HG03064 (cell line): ENCODE measurements around the gene TRAP1.
"Not testable (repeated sequence)": the region's sequence is repeated elsewhere in the genome, so short reads cannot be mapped to it uniquely, and the experiment has no call there.

Source experiments
- ATAC-seq: cut with Tn5 transposase; IDR thresholded peaks from one replicate; pipeline ENCODE4 v1.9.1; 2021; ENCODE audit warnings: low read depth; ENCODE audit not compliant: unreplicated experiment

TRAP1 gene

GRCh38 chr16:3715430-3715829 is 1.9 kb downstream of the TRAP1 start:
- ATAC-seq: no peak

GRCh38 chr16:3714378-3714777 is 2.9 kb downstream of the TRAP1 start:
- ATAC-seq: not testable (repeated sequence)

DNA sequence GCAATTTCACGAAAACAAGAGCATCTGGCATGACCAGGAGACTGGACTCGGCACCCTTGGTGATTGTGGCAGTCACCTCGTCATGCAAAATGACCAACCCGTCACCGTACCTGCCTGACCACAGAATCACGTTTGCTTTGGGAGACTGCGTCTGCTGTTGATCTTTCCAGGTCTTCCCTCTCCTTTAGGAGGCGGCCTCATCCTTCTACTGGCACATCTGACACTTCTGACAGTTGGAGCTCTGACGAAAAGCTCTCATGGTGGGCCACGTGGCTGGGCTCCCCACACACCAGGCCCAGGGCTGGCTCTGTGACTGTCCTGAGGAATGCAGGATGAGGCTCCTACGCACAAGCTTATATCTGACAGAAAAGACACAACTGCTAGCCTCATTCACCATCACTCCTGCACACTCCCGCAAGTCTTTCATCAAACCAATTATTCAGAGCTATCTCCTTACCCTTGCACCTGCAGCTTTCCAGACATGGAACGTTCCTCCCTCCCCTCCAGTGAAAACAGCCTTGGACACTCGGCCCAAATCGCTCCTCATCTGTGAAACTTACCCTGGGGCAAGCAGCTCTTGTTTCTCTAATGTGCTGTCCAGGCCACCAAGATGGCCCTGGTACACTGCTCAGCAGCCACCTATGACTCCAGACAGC is 3.6 kb downstream of the TRAP1 start:
- ATAC-seq: no peak

- ATAC-seq: no peak
These were observed 4.4 kb downstream of the TRAP1 start for GRCh38 chr16:3712861-3713372.

DNA sequence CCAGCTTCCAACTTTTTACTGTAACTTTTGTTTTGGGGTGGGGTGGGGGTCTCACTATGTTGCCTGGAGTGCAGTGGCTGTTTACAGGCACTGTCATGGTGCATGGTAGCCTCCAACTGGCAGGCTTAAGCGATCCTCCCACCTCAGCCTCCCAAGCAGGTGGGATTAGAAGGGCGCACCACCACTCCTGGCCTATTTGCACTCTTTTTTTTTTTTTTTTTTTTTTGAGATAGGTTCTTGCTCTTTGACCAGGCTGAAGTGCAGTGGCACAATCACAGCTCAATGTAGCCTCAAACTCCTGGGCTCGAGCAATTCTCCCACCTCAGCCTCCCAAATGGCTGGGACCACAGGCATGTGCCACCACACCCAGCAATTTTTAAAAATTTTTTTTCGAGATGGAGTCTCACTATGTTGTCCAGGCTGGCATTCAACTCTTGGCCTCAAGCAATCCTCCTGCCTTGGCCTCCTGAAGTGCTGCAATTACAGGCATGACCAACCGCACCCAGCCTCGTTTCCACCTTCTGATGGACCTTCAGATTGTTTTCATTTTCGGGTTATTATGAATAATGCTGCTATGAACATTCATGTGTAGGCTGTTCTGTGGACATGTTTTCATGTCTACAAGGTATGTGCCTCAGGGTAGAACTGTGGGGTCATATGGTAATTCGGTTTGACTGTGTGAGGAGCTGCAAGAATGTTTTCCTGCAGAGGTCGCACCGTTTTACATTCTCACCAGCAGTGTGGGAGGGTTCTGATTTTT is 10.9 kb downstream of the TRAP1 start:
- ATAC-seq: no peak

DNA sequence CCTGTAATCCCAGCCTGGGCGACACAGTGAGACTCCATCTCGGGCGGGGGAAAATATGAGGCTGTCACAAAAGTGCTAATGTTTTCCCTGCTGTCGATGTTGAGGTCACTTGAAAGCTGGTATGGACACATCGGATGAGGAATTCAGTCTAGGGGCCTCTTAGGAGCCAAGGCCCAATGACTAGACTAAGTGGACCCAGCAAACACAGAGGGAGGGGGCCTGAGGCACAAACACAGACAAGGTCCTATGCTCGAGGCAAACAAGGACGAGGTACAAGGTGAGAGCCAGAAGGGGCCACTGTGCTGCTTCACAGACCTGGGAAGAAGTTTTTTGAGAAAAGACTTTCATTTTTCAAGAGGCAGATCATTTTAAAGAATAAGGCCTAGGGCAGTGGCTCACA is 15.2 kb downstream of the TRAP1 start:
- no peak for ATAC-seq

- no peak for ATAC-seq
These were observed 15.8 kb downstream of the TRAP1 start for GRCh38 chr16:3701531-3701930.

DNA sequence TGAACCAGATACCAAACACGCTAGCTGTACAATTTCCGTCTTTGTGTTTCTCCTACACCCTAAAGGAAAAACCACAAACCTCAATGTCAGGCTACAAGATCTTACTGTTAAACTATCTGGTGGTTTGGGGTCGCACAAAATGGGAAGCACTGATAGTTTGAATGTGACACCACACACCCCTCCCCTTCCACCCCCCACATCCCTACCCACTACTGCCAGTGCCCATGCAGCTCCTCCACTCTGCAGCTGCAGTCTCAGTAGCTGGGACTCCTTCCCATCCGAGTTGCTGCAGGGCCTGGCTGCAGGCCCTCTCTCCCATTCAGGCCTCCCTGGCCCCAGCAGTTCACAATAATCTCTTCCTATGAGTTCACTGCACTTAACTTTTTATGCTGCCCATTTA is 18.4 kb downstream of the TRAP1 start:
- no peak for ATAC-seq

GRCh38 chr16:3696425-3697218 is 20.7 kb downstream of the TRAP1 start:
- no peak for ATAC-seq

- no peak for ATAC-seq
These were observed 21.5 kb downstream of the TRAP1 start for GRCh38 chr16:3695610-3696369.

- ATAC-seq: no peak
These were observed 23.3 kb downstream of the TRAP1 start for GRCh38 chr16:3694051-3694450.

- ATAC-seq: no peak
These were observed 25.6 kb downstream of the TRAP1 start for GRCh38 chr16:3691761-3692160.

GRCh38 chr16:3690980-3691720 is 26.2 kb downstream of the TRAP1 start:
- ATAC-seq: no peak

DNA sequence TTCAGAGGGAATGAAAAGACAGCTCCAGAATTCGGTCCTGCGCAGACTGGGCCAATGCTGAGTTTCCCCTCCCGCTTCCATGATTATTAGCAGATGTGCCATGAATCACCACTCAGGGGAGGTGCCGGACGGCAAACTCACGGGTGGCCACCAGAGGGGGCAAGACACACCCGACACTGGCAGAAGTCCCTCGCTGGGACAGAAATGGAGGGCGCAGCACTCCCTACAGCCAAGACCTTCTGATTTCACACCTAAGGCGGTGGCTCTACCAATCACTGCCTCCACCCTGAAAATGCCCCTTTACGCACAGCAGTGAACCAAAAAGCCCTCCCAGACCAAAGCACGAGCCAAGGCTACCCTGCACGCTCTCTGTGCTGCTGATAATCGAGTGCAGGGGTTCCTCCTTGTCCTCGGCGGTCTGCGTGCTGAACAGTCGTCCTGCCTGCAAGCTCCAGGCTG is 26.8 kb downstream of the TRAP1 start:
- no peak for ATAC-seq

DNA sequence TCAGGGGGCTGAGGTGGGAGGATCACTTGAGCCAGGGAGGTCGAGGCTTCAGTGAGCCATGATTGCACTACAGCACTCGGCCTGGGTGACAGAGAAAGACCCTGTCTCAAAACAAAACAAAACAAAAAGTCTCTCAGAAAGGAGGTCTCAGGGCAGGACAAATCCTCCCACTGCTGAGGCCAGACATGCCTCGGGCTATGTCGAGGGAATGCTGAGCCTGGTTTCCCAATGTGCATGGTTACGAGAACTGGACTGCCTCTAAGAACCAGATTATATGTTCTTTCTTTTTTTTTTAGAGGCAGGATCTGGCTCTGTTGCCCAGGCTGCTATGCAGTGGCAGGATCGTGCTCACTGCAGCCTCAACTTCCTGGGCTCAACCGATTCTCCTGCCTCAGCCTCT is 27.6 kb downstream of the TRAP1 start:
- ATAC-seq: no peak

DNA sequence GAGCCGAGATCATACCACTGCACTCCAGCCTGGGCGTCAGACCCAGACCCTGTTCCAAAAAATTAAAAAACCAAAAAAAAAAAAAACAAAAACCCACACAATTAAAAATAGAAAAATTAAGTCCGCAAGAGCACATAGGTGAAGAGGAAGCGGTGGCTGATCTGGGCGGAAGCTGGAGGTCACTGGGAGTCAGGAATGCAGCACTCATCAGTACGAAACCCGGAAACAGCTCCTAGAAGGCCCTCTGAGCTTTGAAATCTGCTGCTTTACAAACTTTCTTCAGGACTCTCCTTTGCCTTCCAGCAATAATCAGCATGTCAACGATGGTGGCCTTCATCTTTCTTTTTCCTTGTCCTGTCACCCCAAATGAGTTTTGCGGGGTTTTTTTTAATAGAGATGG is 29.5 kb downstream of the TRAP1 start:
- ATAC-seq: no peak

- no peak for ATAC-seq
These were observed 30.3 kb downstream of the TRAP1 start for GRCh38 chr16:3687021-3687420.

DNA sequence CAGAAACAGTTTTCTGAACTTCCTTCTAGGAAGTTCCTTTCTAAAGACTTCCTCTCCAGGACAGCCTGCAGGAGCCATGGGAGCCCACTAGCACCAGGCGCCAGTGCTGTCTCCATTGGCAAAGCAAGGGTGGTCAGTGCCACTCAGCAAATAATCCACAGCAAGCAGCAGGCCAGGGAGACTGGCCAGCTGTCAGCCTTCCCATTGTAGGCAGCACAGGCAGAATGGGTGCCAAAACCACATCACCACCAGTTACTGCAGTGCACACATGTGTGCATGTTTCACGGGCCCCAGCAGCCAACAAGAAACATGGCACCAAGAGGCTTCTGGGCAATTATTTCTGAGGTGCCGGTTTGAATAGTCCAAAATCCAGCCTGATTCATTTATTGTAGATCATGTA is 36.1 kb downstream of the TRAP1 start:
- no peak for ATAC-seq

DNA sequence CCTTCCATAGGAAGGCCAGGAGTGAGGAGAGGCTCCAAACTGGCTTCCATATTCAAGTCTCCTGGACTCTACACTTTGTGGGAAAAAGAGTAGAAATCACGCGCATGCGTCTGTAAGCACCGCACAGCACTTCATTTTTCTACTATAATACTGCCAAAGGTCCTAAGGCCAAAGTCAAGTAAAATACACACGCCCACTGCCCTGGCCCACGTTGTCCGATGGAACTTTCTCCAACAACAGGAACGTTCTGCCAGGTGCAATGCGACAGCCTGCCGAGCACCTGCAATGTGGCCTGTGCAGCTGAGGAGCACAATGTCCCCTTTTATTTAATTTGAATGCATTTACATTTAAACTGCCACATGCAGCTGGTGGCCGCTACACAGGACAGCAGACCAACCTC is 39.3 kb downstream of the TRAP1 start:
- no peak for ATAC-seq

GRCh38 chr16:3675601-3676130 is 41.7 kb downstream of the TRAP1 start:
- ATAC-seq: no peak
